Fibroblast of skin of abdomen (primary cell): ENCODE results near the gene IVD.

Source experiments
- DNase-seq: peaks from one replicate; pipeline ENCODE4 v3.0.0-alpha.2; 2013

IVD gene

DNA sequence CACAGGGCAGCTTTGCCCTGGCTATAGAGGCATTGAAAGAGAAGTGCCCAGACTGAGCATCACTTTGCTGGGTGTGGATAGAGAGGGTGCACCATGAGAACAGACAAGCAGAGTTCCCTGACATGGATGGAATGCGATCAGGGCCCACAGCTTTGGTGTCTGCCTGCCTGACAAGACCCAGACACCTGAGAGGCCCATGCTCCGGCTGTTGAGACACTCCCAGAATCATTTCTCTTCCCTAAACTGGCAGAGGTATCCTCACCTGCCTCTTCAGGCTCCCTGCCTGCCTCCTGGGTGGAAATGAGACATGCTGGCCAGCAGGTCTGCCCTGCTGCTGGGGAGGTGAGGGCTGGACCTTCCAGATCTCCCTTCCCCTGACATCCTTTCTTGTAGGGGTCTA, 54.8 kb downstream of the IVD start:
- DNase-seq, result no peak

DNA sequence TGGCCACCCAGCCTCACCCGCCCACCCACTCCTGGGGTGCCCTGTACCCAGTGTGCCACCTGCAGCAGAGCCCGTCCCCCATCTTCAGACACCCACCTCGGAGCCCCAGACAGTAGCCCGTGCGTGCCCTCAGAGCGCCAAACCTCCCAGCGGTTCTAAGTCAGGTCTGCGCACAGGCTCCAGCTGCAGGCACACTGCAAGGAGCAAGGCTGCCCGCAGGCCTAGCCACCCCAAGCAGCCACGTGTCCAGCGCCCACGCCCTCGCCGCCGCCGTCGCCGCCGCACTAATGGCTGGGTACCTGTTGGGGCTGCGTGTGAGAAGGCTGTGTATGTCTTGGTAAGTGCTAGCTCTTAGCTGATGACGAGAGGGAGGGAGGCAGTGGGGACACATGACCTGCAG, 56.4 kb downstream of the IVD start:
- no peak for DNase-seq

DNA sequence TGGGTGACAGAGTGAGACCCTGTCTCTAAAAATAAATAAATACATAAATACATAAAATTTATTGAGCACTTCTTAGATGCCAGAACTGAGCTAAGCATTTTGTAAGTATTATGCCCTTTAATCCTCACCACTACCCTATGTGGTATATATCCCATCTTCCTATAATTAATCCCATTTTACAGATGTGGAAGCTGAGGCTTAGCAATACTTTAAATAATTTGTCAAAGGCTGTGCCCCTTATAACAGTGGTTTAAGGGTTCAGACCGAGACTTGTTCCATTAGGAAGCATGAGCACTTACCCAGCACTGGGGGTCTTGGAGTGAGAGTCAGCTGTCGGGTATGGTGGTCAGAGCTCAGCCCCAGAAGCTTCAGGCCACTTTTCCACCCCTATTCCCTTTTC, 57.7 kb downstream of the IVD start:
- no peak for DNase-seq

DNA sequence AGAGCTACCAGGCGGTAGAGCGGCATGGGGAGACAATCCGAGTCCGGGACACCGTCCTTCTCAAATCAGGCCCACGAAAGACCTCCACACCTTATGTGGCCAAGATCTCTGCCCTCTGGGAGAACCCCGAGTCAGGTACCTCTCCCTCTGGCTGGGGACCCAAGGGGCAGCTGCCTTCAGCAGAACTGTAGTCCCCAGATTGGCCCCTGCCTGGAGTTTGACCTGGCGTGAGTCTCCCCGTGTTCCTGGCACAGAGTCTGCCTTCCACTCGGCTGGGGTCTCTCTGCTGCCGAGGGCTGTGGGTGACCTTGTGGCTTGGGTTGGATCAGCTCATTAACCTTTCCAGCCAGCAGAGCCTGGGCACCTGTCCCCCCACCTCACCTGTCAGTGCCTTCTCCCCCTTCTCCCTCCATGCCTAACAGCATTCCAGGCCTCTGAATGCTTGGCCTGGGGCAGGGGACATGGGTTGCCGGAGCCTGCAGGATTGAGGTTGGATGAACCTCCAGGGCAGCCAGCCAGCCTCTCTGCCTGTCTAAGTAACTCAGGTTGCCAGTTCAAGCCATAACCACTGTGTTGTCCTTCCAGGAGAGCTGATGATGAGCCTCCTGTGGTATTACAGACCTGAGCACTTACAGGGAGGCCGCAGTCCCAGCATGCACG, 58.4 kb downstream of the IVD start:
- no peak for DNase-seq

DNA sequence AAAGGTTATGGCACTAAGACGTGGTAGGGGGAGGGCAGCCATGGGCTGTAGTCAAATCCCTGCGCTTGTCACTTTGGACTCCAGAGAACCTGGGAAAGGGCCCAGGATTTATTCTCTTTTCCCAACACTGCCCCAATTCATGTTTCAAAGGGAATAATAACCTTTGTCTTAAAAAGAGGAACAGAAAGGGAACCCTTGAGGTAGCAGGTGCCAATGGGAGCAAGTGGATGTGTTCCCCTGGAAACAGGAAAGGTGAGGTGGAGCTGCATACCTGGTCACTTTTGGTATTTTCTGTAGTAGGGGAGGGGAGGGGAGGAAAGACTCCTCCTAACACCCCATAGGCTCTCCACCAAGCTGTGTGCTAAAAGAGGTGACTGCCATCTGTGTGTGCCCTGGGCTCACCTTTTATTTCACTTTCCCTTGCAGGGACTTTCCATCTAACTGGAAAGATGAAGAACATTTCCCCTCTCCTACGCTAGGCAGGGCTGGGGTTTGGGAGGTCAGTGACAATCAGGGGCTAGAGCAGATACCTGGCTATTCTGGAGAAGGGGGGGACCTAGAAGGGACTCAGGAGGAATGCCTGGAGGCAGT, 59.1 kb downstream of the IVD start:
- no peak for DNase-seq

DNA sequence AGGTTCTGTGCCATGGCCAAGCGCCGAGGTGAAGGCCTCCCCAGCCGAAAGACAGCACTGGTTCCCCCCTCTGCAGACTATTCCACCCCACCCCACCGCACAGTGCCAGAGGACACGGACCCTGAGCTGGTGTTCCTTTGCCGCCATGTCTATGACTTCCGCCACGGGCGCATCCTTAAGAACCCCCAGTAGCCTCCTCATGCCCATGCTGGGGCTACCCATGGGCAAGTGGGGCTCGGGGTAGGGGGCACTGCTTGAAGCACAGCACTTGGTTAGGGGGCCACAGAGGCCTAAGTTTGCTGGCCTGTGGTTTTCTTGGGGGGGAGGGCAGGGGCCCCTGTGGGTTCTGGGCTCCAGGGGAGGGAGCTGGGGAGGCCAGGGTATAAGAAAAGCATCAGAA, 60.3 kb downstream of the IVD start:
- no peak for DNase-seq

DNA sequence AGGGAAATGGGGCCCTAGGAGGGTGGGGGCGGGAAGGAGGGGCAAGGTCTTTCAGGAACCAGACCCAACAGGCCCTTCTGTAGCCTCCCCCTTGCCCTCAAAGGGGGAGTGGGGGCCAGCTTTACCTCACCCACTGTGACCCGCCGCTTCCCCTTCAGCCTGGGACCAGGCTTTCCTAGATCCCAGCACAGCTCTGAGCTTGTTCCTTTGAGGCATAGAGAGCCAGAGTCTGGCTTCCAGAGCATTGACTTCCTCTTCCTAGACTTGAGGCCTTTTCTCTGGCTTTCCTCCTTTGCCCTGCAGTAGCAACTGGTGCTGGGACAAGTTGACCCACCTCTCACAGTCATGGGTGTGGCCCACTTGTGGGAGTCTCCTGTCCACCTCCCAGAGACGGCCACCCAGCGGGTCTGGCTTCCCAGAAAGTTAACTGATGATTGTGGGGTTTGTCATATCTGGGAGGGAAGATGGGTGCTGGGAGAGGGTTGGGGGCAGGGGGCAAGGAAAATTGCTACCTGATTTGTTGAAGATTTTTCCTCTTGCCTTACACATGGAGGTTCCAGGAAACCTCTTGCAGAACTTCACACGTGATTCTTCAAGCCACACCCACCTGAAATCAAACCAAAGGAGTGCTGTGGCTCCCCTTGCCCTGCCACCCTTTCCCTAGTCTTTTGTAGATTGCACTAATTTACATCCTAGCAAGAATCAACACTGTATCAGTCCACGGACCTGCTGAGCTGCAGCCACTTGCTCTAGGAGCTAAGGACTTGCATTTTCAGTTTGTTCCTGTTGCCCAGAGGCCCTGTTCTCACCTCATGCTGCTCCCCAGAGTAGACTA, 61.0 kb downstream of the IVD start:
- DNase-seq, result no peak

DNA sequence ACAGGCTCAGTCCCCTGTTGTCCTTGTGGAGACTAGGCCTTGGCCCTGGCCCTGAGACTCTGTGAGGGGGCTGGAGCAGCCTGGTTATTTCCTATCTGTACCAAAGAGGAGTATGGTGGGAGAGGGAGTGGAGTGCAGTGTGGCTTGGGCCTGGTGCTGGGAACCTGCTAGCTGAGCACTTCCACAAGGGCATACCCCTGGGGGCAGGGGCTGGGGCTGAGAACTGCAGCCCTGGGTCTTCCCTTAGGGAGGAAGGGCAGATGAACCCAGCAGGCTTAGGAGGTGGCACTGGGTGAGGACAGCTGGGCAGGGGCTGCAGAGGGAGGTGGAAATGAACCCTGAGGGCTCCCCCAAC, 61.6 kb downstream of the IVD start:
- no peak for DNase-seq

DNA sequence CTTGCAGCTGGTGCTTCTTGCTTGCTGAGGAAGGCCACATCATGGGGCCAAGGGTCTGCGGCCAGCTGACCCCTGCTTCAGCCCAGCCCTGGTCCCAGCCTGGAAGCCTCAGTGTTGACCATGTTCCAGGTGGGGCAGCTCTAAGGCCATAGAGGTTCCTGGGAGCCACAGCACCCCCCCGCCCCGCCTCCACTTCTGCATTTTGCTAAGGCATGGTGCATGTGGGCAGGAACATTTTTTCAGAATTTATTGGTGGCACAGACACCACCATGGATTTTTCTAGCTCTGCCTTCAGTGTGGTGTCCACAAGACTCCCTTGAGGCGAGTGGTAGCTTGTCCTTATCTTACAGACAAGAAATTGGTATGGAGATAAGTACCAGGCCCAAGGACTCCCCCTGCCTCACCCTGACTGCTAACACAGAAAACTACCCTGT, 63.3 kb downstream of the IVD start:
- no peak for DNase-seq

DNA sequence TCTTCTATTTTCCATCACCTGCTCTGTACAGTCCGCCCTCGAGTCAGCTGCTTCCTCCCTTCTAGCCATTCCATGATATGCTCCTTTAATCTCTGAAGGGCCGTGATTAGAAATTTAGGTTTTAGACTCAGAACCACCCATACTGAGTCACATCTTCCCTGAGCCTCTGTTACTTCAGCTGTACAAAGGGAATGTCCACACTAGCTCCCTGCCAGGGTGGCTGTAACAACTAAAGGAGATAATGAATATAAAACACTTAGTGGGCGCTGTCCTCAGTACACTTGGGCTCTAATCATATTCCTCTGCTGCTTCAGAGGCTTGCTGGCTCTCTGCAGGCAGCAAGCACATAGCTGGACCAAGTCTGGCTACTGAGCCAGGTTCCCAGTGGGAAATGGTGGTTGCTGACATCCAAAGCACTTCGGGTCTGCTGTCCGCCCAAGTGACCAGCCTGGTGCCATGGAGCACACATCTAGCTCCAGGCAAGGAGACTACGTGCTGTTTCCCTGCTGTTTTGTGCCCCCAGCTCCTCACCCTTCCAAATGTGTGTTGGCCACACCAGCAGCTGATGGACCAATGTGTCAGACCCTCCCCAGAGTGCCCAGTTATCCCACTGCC, 64.3 kb downstream of the IVD start:
- no peak for DNase-seq

DNA sequence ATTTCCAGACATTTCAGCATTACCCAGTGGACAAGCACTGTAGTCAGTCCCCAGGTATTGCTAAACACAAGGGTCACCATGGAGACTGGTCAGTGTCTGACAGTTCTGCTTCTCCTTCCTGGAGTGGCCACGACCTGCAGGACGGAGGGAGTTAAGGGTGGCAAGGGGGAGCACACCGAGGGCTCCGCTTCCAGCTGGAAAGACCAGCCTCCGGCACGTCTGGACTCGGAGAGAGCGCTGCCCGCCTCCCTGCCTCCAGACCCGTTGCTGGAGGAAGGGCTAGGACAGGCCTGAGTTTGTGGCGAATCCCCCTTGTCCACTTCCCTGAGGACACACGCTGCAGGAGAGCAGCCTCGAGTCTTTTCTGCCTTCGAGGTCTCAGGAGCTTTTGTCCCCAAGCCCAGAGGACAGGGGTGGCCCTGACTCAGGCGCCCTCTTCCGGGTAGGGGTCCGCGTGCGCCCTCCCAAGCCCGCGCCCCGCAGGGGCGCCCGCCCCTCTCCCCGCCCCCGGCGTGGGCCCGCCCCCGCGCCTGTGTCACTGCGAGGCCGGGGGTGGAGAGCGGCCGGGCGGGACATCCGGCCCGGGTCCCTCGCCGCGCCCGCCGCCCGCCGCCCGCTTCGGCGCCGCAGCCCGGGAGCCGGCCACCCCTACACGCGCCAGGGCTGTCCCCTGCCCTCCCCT, 65.0 kb downstream of the IVD start, which contains the start of gene CHST14:
Gene CHST14 (plus strand): TSS at position 562 of the 682 bp plus-strand sequence. CDS start 230 bp downstream, outside the sequence.
- peak; percentile 47 for DNase-seq
